Esophagus squamous epithelium (tissue), 4 donors: ENCODE data around the gene NT5DC4.

Source experiments
- CTCF ChIP-seq, 6 experiments: fragments of 450-650 bp in 4 of 6; fragments of 200-600 bp in 2 of 6; sonication (generic) in 2 of 6; IDR thresholded peaks; one replicate each; pipeline ENCODE4 v1.5.1; 2016 to 2019; ENCODE audit warnings: antibody characterized with exemption in 6 of 6, mild to moderate bottlenecking in 4 of 6, moderate library complexity in 4 of 6
- POLR2A ChIP-seq, 4 donors: fragments of 450-650 bp; IDR thresholded peaks; one replicate each; pipeline ENCODE4 v1.6.1; 2017; ENCODE audit warnings: antibody characterized with exemption in 4 of 4, mild to moderate bottlenecking in 4 of 4, moderate library complexity in 3 of 4

- TF ChIP-seq CTCF (IDR thresholded peaks at IDR 0.05) (no peak), POLR2A (IDR thresholded peaks at IDR 0.05) (no peak)
Measured at GRCh38 chr2:112728029-112728362, 7.2 kb downstream of the NT5DC4 start.
